ENCODE measurements around the gene CCRL2.
"Not testable (repeated sequence)": the region's sequence is repeated elsewhere in the genome, so short reads cannot be mapped to it uniquely, and the experiment has no call there.

DNA sequence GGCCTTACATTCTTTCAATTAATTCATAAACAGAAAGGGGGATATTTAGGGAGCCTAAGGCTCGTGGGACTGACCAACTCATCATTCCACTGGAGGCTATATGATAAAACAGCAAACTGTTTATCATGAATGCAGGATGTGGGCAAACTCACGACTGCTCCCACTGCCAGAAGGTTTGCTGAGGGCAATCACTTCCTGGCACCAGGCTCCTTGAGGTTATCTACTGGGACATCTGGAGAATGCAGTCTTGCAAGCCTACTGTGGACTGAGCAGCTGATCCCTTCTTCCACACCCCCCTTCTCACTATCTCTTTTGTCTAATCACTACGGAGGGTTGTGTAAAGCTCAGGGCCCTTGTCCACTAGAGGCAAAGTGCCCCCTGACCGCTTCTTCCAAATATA is 26.1 kb downstream of the CCRL2 start:
- TF ChIP-seq, protein P1, sequence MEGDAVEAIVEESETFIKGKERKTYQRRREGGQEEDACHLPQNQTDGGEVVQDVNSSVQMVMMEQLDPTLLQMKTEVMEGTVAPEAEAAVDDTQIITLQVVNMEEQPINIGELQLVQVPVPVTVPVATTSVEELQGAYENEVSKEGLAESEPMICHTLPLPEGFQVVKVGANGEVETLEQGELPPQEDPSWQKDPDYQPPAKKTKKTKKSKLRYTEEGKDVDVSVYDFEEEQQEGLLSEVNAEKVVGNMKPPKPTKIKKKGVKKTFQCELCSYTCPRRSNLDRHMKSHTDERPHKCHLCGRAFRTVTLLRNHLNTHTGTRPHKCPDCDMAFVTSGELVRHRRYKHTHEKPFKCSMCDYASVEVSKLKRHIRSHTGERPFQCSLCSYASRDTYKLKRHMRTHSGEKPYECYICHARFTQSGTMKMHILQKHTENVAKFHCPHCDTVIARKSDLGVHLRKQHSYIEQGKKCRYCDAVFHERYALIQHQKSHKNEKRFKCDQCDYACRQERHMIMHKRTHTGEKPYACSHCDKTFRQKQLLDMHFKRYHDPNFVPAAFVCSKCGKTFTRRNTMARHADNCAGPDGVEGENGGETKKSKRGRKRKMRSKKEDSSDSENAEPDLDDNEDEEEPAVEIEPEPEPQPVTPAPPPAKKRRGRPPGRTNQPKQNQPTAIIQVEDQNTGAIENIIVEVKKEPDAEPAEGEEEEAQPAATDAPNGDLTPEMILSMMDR (IDR thresholded peaks at IDR 0.05): not testable (repeated sequence)
- not testable (repeated sequence) for TF ChIP-seq POLR2A (IDR thresholded peaks at IDR 0.05)

Data from heart left ventricle (tissue), 13 donors.